AG04450 (cell line): ENCODE measurements around the gene MPZL2. TPM values are rescaled to one million over a fixed set of nuclear protein-coding genes. Genes with fewer than 3 reads are reported as not detected.
A peak's percentile ranks its signal among the peaks of the same experiment; 100 is the strongest.

Experiments
- CTCF ChIA-PET: fragments of 300-600, 350-600 bp; formaldehyde crosslinking; extraction: SDS; loops from one replicate; lab custom pipeline; 2022; ENCODE audit warnings: antibody characterized with exemption, inconsistent platforms; lab: Charles Lee
- POLR2A ChIA-PET: fragments of 350-600 bp; formaldehyde crosslinking; extraction: SDS; loops from one replicate; lab custom pipeline; 2021; ENCODE audit warnings: antibody characterized with exemption, inconsistent platforms; lab: Yijun Ruan, JAX
- DNase-seq: peaks from one replicate; pipeline ENCODE4 v3.0.0-alpha.2; 2011; ENCODE audit warnings: low read depth, low spot score
- H3K27ac ChIP-seq: one replicate; pipeline ENCODE4 v1.5.1; 2012; ENCODE audit warnings: low read depth, low read length, control low read depth
- H3K27me3 ChIP-seq: one replicate; pipeline ENCODE4 v1.6.0; 2012; ENCODE audit warnings: low read length; ENCODE audit not compliant: control insufficient read depth, insufficient read depth
- H3K4me3 ChIP-seq: 2 replicates; pipeline ENCODE4 v1.5.1; 2011; ENCODE audit warnings: mild to moderate bottlenecking, low read depth, low read length, control low read depth
- H3K9me3 ChIP-seq: 2 replicates; pipeline ENCODE4 v1.5.1; 2012; ENCODE audit warnings: low read length; ENCODE audit not compliant: control insufficient read depth, insufficient read depth
- CTCF ChIP-seq: IDR thresholded peaks from 2 replicates; pipeline ENCODE4 v1.5.1; 2011; ENCODE audit warnings: low read depth, low read length, control low read depth, inconsistent platforms
- polyA plus RNA-seq: library from polyadenylated mRNA; depleted of rRNA; stranded (reverse); fragments of >200 nt; gene quantifications from 2 replicates; pipeline ENCODE4 v1.2.3, GENCODE V29; 2011

The MPZL2 gene
- polyA plus RNA-seq, 1 experiment = not detected

GRCh38 chr11:118258410-118258809, 5.7 kb downstream of the MPZL2 start:
- Histone ChIP-seq H3K27me3 (peaks cover 4% of the 10 kb centered on the region), H3K27ac (no peak overlapping the region), H3K9me3 (no peaks in the 10 kb centered on the region), H3K4me3 (no peak overlapping the region)
- POLR2A ChIA-PET = no interaction called here
- CTCF ChIA-PET = no interaction called here
- peak; percentile 13; the same call in 1 of the 2 replicates for TF ChIP-seq CTCF
- no peak for DNase-seq

- TF ChIP-seq CTCF = no peak
- Histone ChIP-seq H3K9me3 (no peaks in the 10 kb centered on the region; the same call in 1 of the 2 replicates), H3K27ac (no peak overlapping the region), H3K27me3 (no peaks in the 10 kb centered on the region), H3K4me3 (no peak overlapping the region)
- CTCF ChIA-PET = interaction anchor here (0.8 kb wide), 1 partner anchor 54 kb away, joined by 3 read pairs; no protein-coding TSS in a partner anchor
- DNase-seq = no peak
- POLR2A ChIA-PET = no interaction called here
Observed at GRCh38 chr11:118252688-118253087, 11.4 kb downstream of the MPZL2 start.

- H3K9me3 ChIP-seq = no peaks in the 10 kb centered on the region; the same call in 1 of the 2 replicates
- H3K4me3 ChIP-seq = peak within 1 kb of the TSS; percentile 81
- no peak for TF ChIP-seq CTCF
- CTCF ChIA-PET = interaction anchor here (0.8 kb wide), 1 partner anchor 53 kb away, joined by 3 read pairs; no protein-coding TSS in a partner anchor
- H3K27ac ChIP-seq = no peak within 1 kb of the TSS
- POLR2A ChIA-PET = no interaction called here
- H3K27me3 ChIP-seq = no peaks in the 10 kb centered on the region
- DNase-seq = no peak
Observed at GRCh38 chr11:118251858-118252652, 12.0 kb downstream of the MPZL2 start, which contains the start of gene MPZL3. TSS of gene MPZL3 (minus strand) at chr11:118252365. CDS start at chr11:118252294, 71 bp downstream.

GRCh38 chr11:118247041-118247440, 17.1 kb downstream of the MPZL2 start:
- H3K9me3 ChIP-seq = no peaks in the 10 kb centered on the region; the same call in 1 of the 2 replicates
- POLR2A ChIA-PET = no interaction called here
- H3K4me3 ChIP-seq = no peak overlapping the region
- no peak overlapping the region for H3K27ac ChIP-seq
- no peak for TF ChIP-seq CTCF
- no peak for DNase-seq
- peaks cover 4% of the 10 kb centered on the region for H3K27me3 ChIP-seq
- CTCF ChIA-PET = no interaction called here

GRCh38 chr11:118245936-118246562, 18.0 kb downstream of the MPZL2 start:
- Histone ChIP-seq H3K4me3 (no peak overlapping the region), H3K9me3 (no peaks in the 10 kb centered on the region), H3K27me3 (peaks cover 4% of the 10 kb centered on the region), H3K27ac (no peak overlapping the region)
- TF ChIP-seq CTCF = no peak
- ChIA-PET POLR2A (no interaction called here), CTCF (interaction anchor here (0.6 to 0.8 kb wide), 3 partner anchors 107 to 1370 kb away, joined by 3 to 4 read pairs (median 3); no protein-coding TSS in a partner anchor)
- no peak for DNase-seq
